Measurements from ENCODE around the gene IQCF6.
"Not testable (repeated sequence)": the region's sequence is repeated elsewhere in the genome, so short reads cannot be mapped to it uniquely, and the experiment has no call there.

The IQCF6 gene

GRCh38 chr3:51759203-51759602 lies 19.8 kb downstream of the IQCF6 start:
- DNase-seq: no peak

- not testable (repeated sequence) for DNase-seq
Measured at GRCh38 chr3:51753763-51754750, 25.0 kb downstream of the IQCF6 start.

GRCh38 chr3:51751287-51751686 lies 27.8 kb downstream of the IQCF6 start:
- DNase-seq: no peak

GRCh38 chr3:51750878-51751277 lies 28.2 kb downstream of the IQCF6 start:
- no peak for DNase-seq

- no peak for DNase-seq
Measured at GRCh38 chr3:51748327-51748726, 30.7 kb downstream of the IQCF6 start.

GRCh38 chr3:51747840-51748239 lies 31.2 kb downstream of the IQCF6 start:
- no peak for DNase-seq

- not testable (repeated sequence) for DNase-seq
Measured at GRCh38 chr3:51742978-51743377, 36.1 kb downstream of the IQCF6 start.

- not testable (repeated sequence) for DNase-seq
Measured at GRCh38 chr3:51742320-51742719, 36.7 kb downstream of the IQCF6 start.

GRCh38 chr3:51739110-51739509 lies 39.9 kb downstream of the IQCF6 start:
- no peak for DNase-seq

GRCh38 chr3:51735950-51736349 lies 43.1 kb downstream of the IQCF6 start:
- DNase-seq: no peak

GRCh38 chr3:51735039-51735438 lies 44.0 kb downstream of the IQCF6 start:
- no peak for DNase-seq

GRCh38 chr3:51734572-51734907 lies 44.5 kb downstream of the IQCF6 start:
- no peak for DNase-seq

- no peak for DNase-seq
Measured at GRCh38 chr3:51733859-51734571, 45.0 kb downstream of the IQCF6 start.

GRCh38 chr3:51729042-51729633 lies 49.9 kb downstream of the IQCF6 start:
- no peak for DNase-seq

Data from NCI-H446 treated with DMSO at 0.1 percent for 48 hours (cell line).